IMR-90 (cell line): ENCODE data around the gene MUC5AC. TPM values are rescaled to one million over a fixed set of nuclear protein-coding genes. Genes with fewer than 3 reads are reported as not detected.

Experiments
- ATAC-seq: fragments of 200-7000 bp; cut with Tn5 transposase; 2 replicates; pipeline ENCODE4 v1.9.1; 2020; ENCODE audit warnings: low read depth, mild to moderate bottlenecking, moderate library complexity
- BruUV-seq: library from RNA; stranded (reverse); fragments of 400-500 nt; replicated peaks from 2 replicates; lab custom pipeline; 2021; lab: Mats Ljungman, UMichigan
- CTCF ChIA-PET: fragments of 300-600 bp; formaldehyde crosslinking; extraction: SDS; loops from one replicate; lab custom pipeline; 2021; ENCODE audit warnings: antibody characterized with exemption; lab: Yijun Ruan, JAX
- POLR2A ChIA-PET: fragments of 300-600 bp; sonication (Branson Sonifier 250); formaldehyde crosslinking; loops from one replicate; lab custom pipeline; 2022; ENCODE audit warnings: antibody characterized with exemption; ENCODE audit not compliant: unreplicated experiment; lab: Charles Lee
- DNase-seq: peaks from one replicate; pipeline ENCODE4 v3.0.0; 2013
- H2AFZ ChIP-seq: replicated peaks from 2 replicates; pipeline ENCODE3; 2013; ENCODE audit warnings: low read length, mild to moderate bottlenecking; ENCODE audit not compliant: poor library complexity
- H2AK5ac ChIP-seq: 2 replicates; pipeline ENCODE4 v1.6.1; 2013; ENCODE audit warnings: low read depth, low read length, inconsistent platforms
- H2AK9ac ChIP-seq: replicated peaks from 2 replicates; pipeline ENCODE3; 2013; ENCODE audit warnings: mild to moderate bottlenecking, low read depth, low read length, moderate library complexity; ENCODE audit not compliant: poor library complexity
- H2BK120ac ChIP-seq: 2 replicates; pipeline ENCODE4 v1.6.1; 2013; ENCODE audit warnings: low read depth, low read length, inconsistent platforms
- H2BK15ac ChIP-seq: 3 replicates; pipeline ENCODE4 v1.6.1; 2013; ENCODE audit warnings: low read depth, low read length, inconsistent platforms
- H2BK20ac ChIP-seq: 2 replicates; pipeline ENCODE4 v1.6.1; 2013; ENCODE audit warnings: low read depth, mild to moderate bottlenecking, inconsistent platforms, low read length, moderate library complexity
- H2BK5ac ChIP-seq: 2 replicates; pipeline ENCODE4 v1.6.1; 2013; ENCODE audit warnings: mild to moderate bottlenecking, low read depth, low read length, inconsistent platforms; ENCODE audit not compliant: poor library complexity, severe bottlenecking
- H3K14ac ChIP-seq: replicated peaks from 2 replicates; pipeline ENCODE4 v1.6.1; 2013; ENCODE audit warnings: low read depth, low read length, inconsistent platforms
- H3K18ac ChIP-seq: 2 replicates; pipeline ENCODE4 v1.6.1; 2013; ENCODE audit warnings: low read depth, low read length, control low read depth
- H3K23ac ChIP-seq: 2 replicates; pipeline ENCODE4 v1.6.1; 2013; ENCODE audit warnings: low read depth, low read length, inconsistent platforms
- H3K27ac ChIP-seq: 2 replicates; pipeline ENCODE4 v1.5.1; 2013; ENCODE audit warnings: mild to moderate bottlenecking, control low read depth, low read length; ENCODE audit not compliant: insufficient read depth
- H3K27me3 ChIP-seq: 2 replicates; pipeline ENCODE4 v1.6.1; 2013; ENCODE audit warnings: low read length; ENCODE audit not compliant: control insufficient read depth, insufficient read depth
- H3K36me3 ChIP-seq: 2 replicates; pipeline ENCODE4 v1.6.1; 2013; ENCODE audit warnings: low read length, mixed read lengths; ENCODE audit not compliant: control insufficient read depth, insufficient read depth
- H3K4ac ChIP-seq: 2 replicates; pipeline ENCODE4 v1.6.1; 2013; ENCODE audit warnings: low read depth, low read length, inconsistent platforms
- H3K4me1 ChIP-seq: 2 replicates; pipeline ENCODE4 v1.6.1; 2013; ENCODE audit warnings: low read length, mixed read lengths; ENCODE audit not compliant: control insufficient read depth, insufficient read depth
- H3K4me2 ChIP-seq: 2 replicates; pipeline ENCODE4 v1.6.1; 2013; ENCODE audit warnings: low read depth, mild to moderate bottlenecking, control low read depth, low read length, moderate library complexity
- H3K4me3 ChIP-seq: 2 replicates; pipeline ENCODE4 v1.5.1; 2013; ENCODE audit warnings: low read depth, mild to moderate bottlenecking, control low read depth, low read length, moderate library complexity; ENCODE audit not compliant: insufficient read depth
- H3K56ac ChIP-seq: 2 replicates; pipeline ENCODE4 v1.6.1; 2013; ENCODE audit warnings: low read length, inconsistent platforms; ENCODE audit not compliant: insufficient read depth; ENCODE audit errors: extremely low read depth
- H3K79me1 ChIP-seq, 2 experiments: 2 replicates each; pipeline ENCODE4 v1.6.1; 2013; ENCODE audit warnings: low read length in 2 of 2, inconsistent platforms in 1 of 2, low read depth in 1 of 2
- H3K9ac ChIP-seq: 2 replicates; pipeline ENCODE4 v1.6.1; 2013; ENCODE audit warnings: low read depth, low read length, control low read depth
- H3K9me1 ChIP-seq: 2 replicates; pipeline ENCODE4 v1.6.1; 2013; ENCODE audit warnings: low read length, inconsistent platforms; ENCODE audit not compliant: insufficient read depth
- H3K9me3 ChIP-seq: 2 replicates; pipeline ENCODE4 v1.6.1; 2013; ENCODE audit warnings: low read length; ENCODE audit not compliant: control insufficient read depth, insufficient read depth
- H4K20me1 ChIP-seq: 2 replicates; pipeline ENCODE4 v1.6.1; 2013; ENCODE audit warnings: low read length, inconsistent platforms; ENCODE audit not compliant: insufficient read depth
- H4K5ac ChIP-seq: 2 replicates; pipeline ENCODE4 v1.6.1; 2013; ENCODE audit warnings: mild to moderate bottlenecking, low read depth, low read length, control low read depth
- H4K8ac ChIP-seq, 2 experiments: 2 replicates each; pipeline ENCODE4 v1.6.1; 2013; ENCODE audit warnings: low read depth in 2 of 2, low read length in 2 of 2, control low read depth in 1 of 2, inconsistent platforms in 1 of 2
- H4K91ac ChIP-seq: 2 replicates; pipeline ENCODE4 v1.6.1; 2013; ENCODE audit warnings: low read depth, low read length, inconsistent platforms; ENCODE audit not compliant: insufficient read depth
- BHLHE40 ChIP-seq: fragments of 150-350 bp; IDR thresholded peaks from 2 replicates; pipeline ENCODE4 v1.6.1; 2016; ENCODE audit warnings: mild to moderate bottlenecking, low read depth, low read length
- CEBPB ChIP-seq: IDR thresholded peaks from 2 replicates; pipeline ENCODE4 v1.6.1; 2012; ENCODE audit warnings: low read depth, low read length, improper control_type of control experiment
- CHD1 ChIP-seq: IDR thresholded peaks from 2 replicates; pipeline ENCODE4 v1.6.1; 2012; ENCODE audit warnings: low read depth, low read length, improper control_type of control experiment
- CTCF ChIP-seq: conservative IDR thresholded peaks from 2 replicates; pipeline ENCODE4 v1.5.1; 2012; ENCODE audit warnings: mild to moderate bottlenecking, low read depth, low read length, improper control_type of control experiment
- ELK1 ChIP-seq: fragments of 150-350 bp; IDR thresholded peaks from 2 replicates; pipeline ENCODE4 v1.6.1; 2016; ENCODE audit warnings: low read depth, mild to moderate bottlenecking, low read length, moderate library complexity, borderline replicate concordance
- FOS ChIP-seq: fragments of 150-350 bp; IDR thresholded peaks from 2 replicates; pipeline ENCODE4 v1.6.1; 2016; ENCODE audit warnings: low read depth, low read length
- MAFK ChIP-seq: IDR thresholded peaks from 2 replicates; pipeline ENCODE4 v1.6.1; 2012; ENCODE audit warnings: low read depth, low read length, improper control_type of control experiment
- MAZ ChIP-seq: IDR thresholded peaks from 2 replicates; pipeline ENCODE4 v1.6.1; 2012; ENCODE audit warnings: low read depth, mild to moderate bottlenecking, low read length, improper control_type of control experiment, moderate library complexity, borderline replicate concordance
- MXI1 ChIP-seq: IDR thresholded peaks from 2 replicates; pipeline ENCODE4 v1.6.1; 2012; ENCODE audit warnings: low read depth, mild to moderate bottlenecking, low read length, moderate library complexity, borderline replicate concordance
- POLR2A ChIP-seq: IDR thresholded peaks from 2 replicates; pipeline ENCODE4 v1.6.1; 2012; ENCODE audit warnings: mild to moderate bottlenecking, low read depth, low read length
- RAD21 ChIP-seq: IDR thresholded peaks from 2 replicates; pipeline ENCODE4 v1.6.1; 2012; ENCODE audit warnings: low read length, improper control_type of control experiment
- RCOR1 ChIP-seq: IDR thresholded peaks from 2 replicates; pipeline ENCODE4 v1.6.1; 2012; ENCODE audit warnings: mild to moderate bottlenecking, low read length, improper control_type of control experiment; ENCODE audit not compliant: insufficient replicate concordance
- RFX5 ChIP-seq: IDR thresholded peaks from 2 replicates; pipeline ENCODE4 v1.8.0; 2012; ENCODE audit warnings: low read depth, mild to moderate bottlenecking, low read length, moderate library complexity
- USF2 ChIP-seq: fragments of 150-350 bp; IDR thresholded peaks from 2 replicates; pipeline ENCODE4 v1.6.1; 2017; ENCODE audit warnings: mild to moderate bottlenecking, antibody characterized with exemption, low read length, low read depth
- WGBS, 2 experiments: methylation state at CpG; one replicate each; pipeline versions ENCODE4 v1.1.5 to v1.1.7; 2013; ENCODE audit warnings: missing lambda C conversion rate in 2 of 2; ENCODE audit not compliant: insufficient read length in 1 of 2; ENCODE audit errors: extremely low coverage in 2 of 2; 5-methylcytosine and 5-hydroxymethylcytosine counted together
- dilution Hi-C: fragments of 300-500 bp; cut with HindIII; formaldehyde crosslinking; loops from one replicate; pipeline ENCODE4 v1.14.3; 2018; ENCODE audit warnings: low sequenced_read_pairs; ENCODE audit not compliant: unreplicated experiment
- in situ Hi-C: fragments of 300-500 bp; cut with MboI; formaldehyde crosslinking; loops from 3 replicates; pipeline ENCODE4 v1.14.3; 2019; ENCODE audit warnings: low sequenced_read_pairs, inconsistent platforms, mixed read lengths
- intact Hi-C: fragments of 100-400 bp; cut with micrococcal nuclease; formaldehyde crosslinking; loops from 2 replicates; pipeline ENCODE4 v1.10.0; 2022
- polyA plus RNA-seq, 3 experiments: library from polyadenylated mRNA; depleted of rRNA; stranded (reverse); fragments of >200 nt; gene quantifications; 2 replicates each; pipeline ENCODE4 v1.2.3, GENCODE V29; 2012; ENCODE audit warnings: low replicate concordance in 1 of 3
- total RNA-seq: library from RNA; depleted of rRNA; stranded (reverse); fragments of >200 nt; gene quantifications from 2 replicates; pipeline ENCODE4 v1.2.3, GENCODE V29; 2012

MUC5AC gene
- total and polyA plus RNA-seq, 2 of the 4 experiments (the other 2 are of a cell fraction) = 0.02 TPM; not detected in 1

GRCh38 chr11:1156506-1157340, 1.0 kb upstream of the MUC5AC start:
- dilution Hi-C loops (no loop called here), in situ Hi-C loops (no loop called here)
- no peak for ATAC-seq
- TF ChIP-seq ELK1 = no peak
- no peak for TF ChIP-seq RAD21
- TF ChIP-seq FOS = no peak
- no peak for TF ChIP-seq POLR2A
- no peak for TF ChIP-seq MAZ
- no peak for TF ChIP-seq RFX5
- TF ChIP-seq CHD1 = no peak
- TF ChIP-seq BHLHE40 = no peak
- no peak for TF ChIP-seq MXI1
- no peak for TF ChIP-seq USF2
- no peak for TF ChIP-seq RCOR1
- TF ChIP-seq CTCF = no peak
- TF ChIP-seq CEBPB = no peak
- TF ChIP-seq MAFK = no peak

More at GRCh38 chr11:1156506-1157340, 1.0 kb upstream of the MUC5AC start:
- no peak overlapping the region for H4K8ac ChIP-seq
- no peak overlapping the region for H3K27ac ChIP-seq
- H3K4me2 ChIP-seq = no peak overlapping the region
- H3K56ac ChIP-seq = no peak overlapping the region
- H2BK20ac ChIP-seq = peak overlapping the region; percentile 18; the same call in 1 of the 2 replicates
- H3K36me3 ChIP-seq = no peaks in the 10 kb centered on the region
- H3K4me3 ChIP-seq = no peak overlapping the region
- WGBS, 2 experiments = no CpG with 5 or more reads among the region's 7 CpGs
- peak overlapping the region; percentile 71 for H2BK120ac ChIP-seq
- CTCF ChIA-PET = no interaction called here
- H4K5ac ChIP-seq = no peak overlapping the region
- no peak overlapping the region for H3K9ac ChIP-seq
- peak overlapping the region; percentile 4 for H2BK5ac ChIP-seq
- H2AFZ ChIP-seq = peak overlapping the region; percentile 58
- no peaks in the 10 kb centered on the region; a peak in 1 of 4 replicates for H3K79me1 ChIP-seq
- peaks cover 24% of the 10 kb centered on the region for H3K4me1 ChIP-seq
- no peak overlapping the region for H3K18ac ChIP-seq
- no peaks in the 10 kb centered on the region for H4K20me1 ChIP-seq
- peaks cover 3% of the 10 kb centered on the region for H3K9me1 ChIP-seq
- H2AK5ac ChIP-seq = peak overlapping the region; percentile 56; the same call in 1 of the 2 replicates
- POLR2A ChIA-PET = no interaction called here
- H4K91ac ChIP-seq = 0 out of 2 replicates have a peak overlapping the region, but pooled peaks have one; percentile 15
- intact Hi-C loops = no loop called here
- H3K4ac ChIP-seq = peak overlapping the region; percentile 65; the same call in 1 of the 2 replicates
- BruUV-seq = no TSS peak
- no peak overlapping the region; the same call in 2 of the 3 replicates for H2BK15ac ChIP-seq
- H3K9me3 ChIP-seq = no peaks in the 10 kb centered on the region
- peaks cover 2% of the 10 kb centered on the region; the same call in 1 of the 2 replicates for H3K27me3 ChIP-seq
- no peak overlapping the region for H3K14ac ChIP-seq
- no peak overlapping the region for H3K23ac ChIP-seq
- DNase-seq = no peak
- no peak overlapping the region for H2AK9ac ChIP-seq
